IPS-20b (cell line): ENCODE measurements around the gene FCER2.
"Not testable (repeated sequence)": the region's sequence is repeated elsewhere in the genome, so short reads cannot be mapped to it uniquely, and the experiment has no call there.

Experiments
- H3K27ac ChIP-seq: one replicate; pipeline ENCODE4 v1.5.1; 2013; ENCODE audit warnings: low read length
- H3K27me3 ChIP-seq: 2 replicates; pipeline ENCODE4 v1.6.1; 2013; ENCODE audit warnings: mild to moderate bottlenecking, low read length, inconsistent platforms; ENCODE audit not compliant: insufficient read depth
- H3K36me3 ChIP-seq: 2 replicates; pipeline ENCODE4 v1.6.1; 2013; ENCODE audit warnings: low read depth, mild to moderate bottlenecking, inconsistent platforms, low read length, moderate library complexity; ENCODE audit not compliant: insufficient read depth
- H3K4me1 ChIP-seq: 2 replicates; pipeline ENCODE4 v1.6.1; 2013; ENCODE audit warnings: mild to moderate bottlenecking, control low read depth, inconsistent platforms, low read length, moderate library complexity; ENCODE audit not compliant: insufficient read depth
- H3K4me3 ChIP-seq: 2 replicates; pipeline ENCODE4 v1.5.1; 2013; ENCODE audit warnings: mild to moderate bottlenecking, low read length, inconsistent platforms
- H3K9ac ChIP-seq: 2 replicates; pipeline ENCODE4 v1.6.1; 2013; ENCODE audit warnings: low read depth, mild to moderate bottlenecking, inconsistent platforms, low read length, moderate library complexity
- H3K9me3 ChIP-seq: 2 replicates; pipeline ENCODE4 v1.6.1; 2013; ENCODE audit warnings: mild to moderate bottlenecking, low read depth, low read length, inconsistent platforms; ENCODE audit not compliant: insufficient read depth

The FCER2 gene

DNA sequence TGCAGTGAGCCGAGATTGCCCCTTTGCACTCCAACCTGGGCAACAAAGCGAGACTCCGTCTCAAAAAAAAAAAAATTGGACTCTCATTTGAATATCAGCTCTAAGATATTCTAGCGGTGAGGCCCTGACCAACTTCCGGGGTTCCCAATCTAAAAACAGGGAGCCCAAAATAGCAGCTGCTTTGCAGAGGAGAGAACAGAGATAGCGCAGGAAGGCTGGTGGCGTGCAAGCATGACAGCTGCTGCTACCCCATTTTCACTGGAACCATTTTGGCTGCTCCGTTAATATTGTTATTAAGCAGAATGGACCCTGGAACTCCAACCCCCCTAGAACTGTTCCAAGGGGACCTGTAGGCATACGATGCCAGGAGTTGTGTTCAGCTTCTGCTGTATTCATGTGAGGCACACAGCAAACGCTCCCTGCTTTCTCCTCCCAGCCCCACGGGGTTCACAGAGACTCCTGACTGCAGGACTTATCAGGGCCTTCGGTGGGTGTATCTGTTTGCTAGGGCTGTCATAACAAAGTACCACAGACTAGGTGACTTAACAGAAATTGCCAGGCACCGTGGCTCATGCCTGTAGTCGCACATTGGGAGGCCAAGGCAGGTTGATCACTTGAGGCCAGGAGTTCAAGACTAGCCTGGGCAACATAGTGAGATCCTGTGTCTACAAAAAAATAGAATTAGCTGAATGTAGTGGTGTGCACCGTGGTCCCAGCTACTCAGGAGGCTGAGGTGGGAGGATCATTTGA is 53.5 kb downstream of the FCER2 start:
- no peak overlapping the region for H3K27ac ChIP-seq
- peaks cover 22% of the 10 kb centered on the region for H3K27me3 ChIP-seq
- no peak overlapping the region for H3K4me3 ChIP-seq
- H3K4me1 ChIP-seq: no peaks in the 10 kb centered on the region
- H3K36me3 ChIP-seq: no peaks in the 10 kb centered on the region; the same call in 1 of the 2 replicates
- H3K9ac ChIP-seq: no peak overlapping the region
- H3K9me3 ChIP-seq: no peaks in the 10 kb centered on the region

GRCh38 chr19:7647156-7647555 is 54.8 kb downstream of the FCER2 start:
- Histone ChIP-seq H3K4me1 (no peaks in the 10 kb centered on the region), H3K27ac (no peak overlapping the region), H3K9ac (no peak overlapping the region), H3K4me3 (no peak overlapping the region), H3K9me3 (no peaks in the 10 kb centered on the region), H3K27me3 (peaks cover 9% of the 10 kb centered on the region; the same call in 1 of the 2 replicates), H3K36me3 (no peaks in the 10 kb centered on the region; the same call in 1 of the 2 replicates)

DNA sequence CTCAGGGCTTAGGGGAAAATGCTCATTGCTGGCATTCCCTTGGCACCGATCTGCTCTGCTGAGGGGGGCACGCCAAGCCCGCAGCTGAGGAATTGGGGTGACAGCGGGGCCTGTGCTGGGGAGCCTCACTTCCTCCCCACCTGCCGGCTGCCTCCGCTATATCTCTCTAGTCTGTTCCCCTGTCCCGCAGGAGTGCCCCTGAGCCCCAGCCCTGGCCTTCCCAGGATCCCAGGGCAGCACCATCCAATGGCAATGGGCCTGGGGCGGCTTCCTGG is 55.6 kb downstream of the FCER2 start:
- Histone ChIP-seq H3K27me3 (peaks cover 8% of the 10 kb centered on the region; the same call in 1 of the 2 replicates), H3K9me3 (no peaks in the 10 kb centered on the region), H3K9ac (no peak overlapping the region), H3K36me3 (no peaks in the 10 kb centered on the region; the same call in 1 of the 2 replicates), H3K4me3 (no peak overlapping the region), H3K27ac (no peak overlapping the region), H3K4me1 (no peaks in the 10 kb centered on the region)

DNA sequence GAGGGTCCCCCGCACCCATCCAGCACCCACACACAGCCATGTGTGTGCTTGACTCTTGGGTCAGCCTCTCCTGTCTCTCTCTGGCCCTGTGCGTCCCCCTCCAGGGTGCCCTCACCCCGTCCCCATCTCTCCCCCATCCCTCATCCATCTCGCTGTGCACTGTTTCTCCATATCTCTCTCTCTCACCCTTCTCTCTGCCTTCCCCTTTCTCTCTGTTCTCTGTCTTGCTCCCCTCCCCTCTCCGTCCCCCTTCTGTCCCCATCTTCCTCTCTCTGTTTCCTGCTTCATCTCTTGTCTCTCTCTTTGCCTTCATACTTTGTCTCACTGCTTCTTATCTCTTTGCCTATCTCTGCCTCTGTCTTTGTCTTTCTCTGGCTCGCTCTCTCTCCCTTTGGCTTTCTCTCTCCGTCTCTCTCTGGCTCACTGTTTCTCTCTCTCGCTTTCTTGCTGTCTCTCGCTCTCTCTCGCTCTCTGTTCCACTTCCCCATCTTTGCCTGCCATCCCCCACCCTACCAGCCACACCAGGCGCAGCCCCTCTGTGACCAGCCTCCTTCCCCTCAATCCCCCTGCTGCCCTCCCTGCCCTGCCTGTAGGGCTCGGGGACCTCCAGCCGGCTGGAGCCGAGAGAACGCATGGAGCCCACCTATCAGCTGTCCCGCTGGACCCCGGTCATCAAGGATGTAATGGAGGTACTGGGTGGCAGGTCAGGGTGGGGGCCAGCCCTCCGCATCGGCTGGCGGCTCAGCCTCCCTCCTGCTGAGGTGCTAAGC is 56.1 kb downstream of the FCER2 start:
- Histone ChIP-seq H3K27me3 (peaks cover 2% of the 10 kb centered on the region; the same call in 1 of the 2 replicates), H3K27ac (no peak overlapping the region), H3K9ac (no peak overlapping the region), H3K36me3 (no peaks in the 10 kb centered on the region; the same call in 1 of the 2 replicates), H3K9me3 (no peaks in the 10 kb centered on the region), H3K4me3 (no peak overlapping the region), H3K4me1 (no peaks in the 10 kb centered on the region)

DNA sequence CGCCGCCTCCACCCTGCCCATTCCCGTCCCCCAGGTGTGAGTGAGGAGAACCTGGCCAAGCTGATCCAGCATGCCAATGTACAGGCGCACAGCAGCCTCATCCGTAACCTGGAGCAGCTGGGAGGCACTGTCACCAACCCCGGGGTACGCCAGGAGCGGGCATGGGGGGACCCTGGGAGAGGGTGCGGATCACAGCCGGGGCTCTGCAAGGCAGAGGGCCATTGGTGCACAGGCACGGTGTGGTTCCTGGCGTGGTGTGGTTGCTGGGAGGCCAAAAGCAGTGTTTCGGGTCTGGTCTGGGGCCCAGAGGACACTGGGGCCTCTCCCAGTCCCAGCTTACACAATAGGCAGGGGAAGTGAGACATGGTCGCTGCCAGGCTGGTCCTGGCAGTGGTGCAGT is 56.8 kb downstream of the FCER2 start:
- Histone ChIP-seq H3K27me3 (no peaks in the 10 kb centered on the region; the same call in 1 of the 2 replicates), H3K27ac (no peak overlapping the region), H3K4me1 (no peaks in the 10 kb centered on the region), H3K9ac (no peak overlapping the region), H3K4me3 (no peak overlapping the region), H3K36me3 (no peaks in the 10 kb centered on the region; the same call in 1 of the 2 replicates), H3K9me3 (no peaks in the 10 kb centered on the region)

DNA sequence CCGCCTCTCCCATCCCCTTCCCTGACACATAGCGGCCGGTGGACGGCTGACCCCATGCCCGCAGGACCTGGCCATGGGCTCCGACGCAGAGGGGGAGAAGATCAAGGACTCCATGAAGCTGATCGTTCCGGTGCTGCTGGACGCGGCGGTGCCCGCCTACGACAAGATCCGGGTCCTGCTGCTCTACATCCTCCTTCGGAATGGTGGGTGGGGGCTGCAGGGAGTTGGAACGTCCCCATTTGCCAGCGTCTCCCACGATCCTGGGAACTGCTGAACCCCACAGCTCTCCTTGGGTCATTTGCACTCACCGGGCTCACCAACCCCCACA is 57.4 kb downstream of the FCER2 start:
- Histone ChIP-seq H3K9me3 (no peaks in the 10 kb centered on the region), H3K27me3 (no peaks in the 10 kb centered on the region), H3K27ac (no peak overlapping the region), H3K36me3 (no peaks in the 10 kb centered on the region; the same call in 1 of the 2 replicates), H3K4me3 (no peak overlapping the region), H3K9ac (no peak overlapping the region), H3K4me1 (no peaks in the 10 kb centered on the region)

DNA sequence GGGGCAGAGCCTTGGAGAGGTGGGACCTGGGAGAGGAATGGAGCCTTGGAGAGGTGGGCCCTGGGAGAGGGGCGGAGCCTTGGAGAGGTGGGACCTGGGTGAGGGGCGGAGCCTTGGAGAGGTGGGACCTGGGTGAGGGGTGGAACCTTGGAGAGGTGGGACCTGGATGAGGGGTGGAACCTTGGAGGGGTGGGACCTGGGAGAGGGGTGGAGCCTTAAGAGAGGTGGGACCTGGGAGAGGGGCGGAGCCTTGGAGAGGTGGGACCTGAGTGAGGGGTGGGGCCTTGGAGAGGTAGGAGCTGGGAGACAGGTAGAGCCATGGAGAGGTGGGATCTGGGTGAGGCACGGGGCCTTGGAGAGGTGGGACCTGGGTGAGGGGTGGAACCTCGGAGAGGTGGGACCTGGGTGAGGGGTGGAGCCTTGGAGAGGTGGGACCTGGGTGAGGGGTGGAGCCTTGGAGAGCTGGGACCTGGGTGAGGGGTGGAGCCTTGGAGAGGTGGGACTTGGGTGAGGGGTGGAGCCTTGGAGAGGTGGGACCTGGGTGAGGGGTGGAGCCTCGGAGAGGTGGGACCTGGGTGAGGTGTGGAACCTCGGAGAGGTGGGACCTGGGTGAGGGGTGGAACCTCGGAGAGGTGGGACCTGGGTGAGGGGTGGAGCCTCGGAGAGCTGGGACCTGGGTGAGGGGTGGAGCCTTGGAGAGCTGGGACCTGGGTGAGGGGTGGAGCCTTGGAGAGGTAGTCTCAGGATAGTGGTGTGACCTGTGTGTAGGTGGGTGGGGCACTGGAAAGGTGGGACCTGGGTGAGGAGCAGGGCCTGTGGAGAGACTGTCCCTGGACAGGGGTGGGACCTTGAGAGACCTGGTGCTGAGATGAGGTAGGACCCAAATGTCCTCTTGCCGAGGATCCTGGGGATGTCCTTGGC is 58.0 kb downstream of the FCER2 start:
- not testable (repeated sequence) for H3K27me3 ChIP-seq, H3K4me3 ChIP-seq, H3K27ac ChIP-seq, H3K9me3 ChIP-seq, H3K36me3 ChIP-seq, H3K4me1 ChIP-seq, H3K9ac ChIP-seq

- H3K27me3 ChIP-seq: no peaks in the 10 kb centered on the region
- no peaks in the 10 kb centered on the region for H3K9me3 ChIP-seq
- no peaks in the 10 kb centered on the region for H3K4me1 ChIP-seq
- H3K4me3 ChIP-seq: no peak overlapping the region
- H3K36me3 ChIP-seq: no peaks in the 10 kb centered on the region; the same call in 1 of the 2 replicates
- H3K27ac ChIP-seq: no peak overlapping the region
- H3K9ac ChIP-seq: no peak overlapping the region
These were observed 58.9 kb downstream of the FCER2 start for GRCh38 chr19:7643031-7643415.

DNA sequence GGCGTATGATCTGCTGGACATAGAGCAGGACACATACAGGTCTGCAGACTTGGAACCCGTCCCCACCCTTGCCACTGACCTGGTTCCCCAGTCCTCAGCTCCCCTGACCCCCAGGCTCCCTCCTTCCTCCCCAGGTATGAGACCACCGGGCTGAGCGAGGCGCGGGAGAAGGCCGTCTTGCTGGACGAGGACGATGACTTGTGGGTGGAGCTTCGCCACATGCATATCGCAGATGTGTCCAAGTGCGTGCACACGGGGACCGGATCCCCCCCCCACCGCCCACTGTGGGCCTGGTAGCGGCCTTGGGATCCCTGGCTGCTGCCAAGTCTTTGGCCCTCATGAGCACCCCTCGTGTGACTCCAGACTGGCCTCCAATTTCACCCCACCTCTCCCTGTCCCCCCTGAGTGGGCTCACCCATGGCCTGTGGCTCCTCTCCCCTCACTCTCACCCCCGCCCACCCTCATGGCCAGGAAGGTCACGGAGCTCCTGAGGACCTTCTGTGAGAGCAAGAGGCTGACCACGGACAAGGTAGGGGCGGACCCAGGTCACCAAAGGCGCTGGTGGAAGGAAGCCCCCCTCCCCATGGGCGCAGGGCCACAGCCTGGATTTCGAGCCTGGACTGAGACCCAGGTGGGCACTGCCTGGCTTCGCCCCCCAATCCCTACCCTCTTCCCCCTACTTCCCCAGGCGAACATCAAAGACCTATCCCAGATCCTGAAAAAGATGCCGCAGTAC is 59.5 kb downstream of the FCER2 start:
- Histone ChIP-seq H3K27me3 (no peaks in the 10 kb centered on the region), H3K4me3 (no peak overlapping the region), H3K9me3 (no peaks in the 10 kb centered on the region), H3K27ac (no peak overlapping the region), H3K4me1 (no peaks in the 10 kb centered on the region), H3K9ac (no peak overlapping the region), H3K36me3 (no peaks in the 10 kb centered on the region; the same call in 1 of the 2 replicates)

DNA sequence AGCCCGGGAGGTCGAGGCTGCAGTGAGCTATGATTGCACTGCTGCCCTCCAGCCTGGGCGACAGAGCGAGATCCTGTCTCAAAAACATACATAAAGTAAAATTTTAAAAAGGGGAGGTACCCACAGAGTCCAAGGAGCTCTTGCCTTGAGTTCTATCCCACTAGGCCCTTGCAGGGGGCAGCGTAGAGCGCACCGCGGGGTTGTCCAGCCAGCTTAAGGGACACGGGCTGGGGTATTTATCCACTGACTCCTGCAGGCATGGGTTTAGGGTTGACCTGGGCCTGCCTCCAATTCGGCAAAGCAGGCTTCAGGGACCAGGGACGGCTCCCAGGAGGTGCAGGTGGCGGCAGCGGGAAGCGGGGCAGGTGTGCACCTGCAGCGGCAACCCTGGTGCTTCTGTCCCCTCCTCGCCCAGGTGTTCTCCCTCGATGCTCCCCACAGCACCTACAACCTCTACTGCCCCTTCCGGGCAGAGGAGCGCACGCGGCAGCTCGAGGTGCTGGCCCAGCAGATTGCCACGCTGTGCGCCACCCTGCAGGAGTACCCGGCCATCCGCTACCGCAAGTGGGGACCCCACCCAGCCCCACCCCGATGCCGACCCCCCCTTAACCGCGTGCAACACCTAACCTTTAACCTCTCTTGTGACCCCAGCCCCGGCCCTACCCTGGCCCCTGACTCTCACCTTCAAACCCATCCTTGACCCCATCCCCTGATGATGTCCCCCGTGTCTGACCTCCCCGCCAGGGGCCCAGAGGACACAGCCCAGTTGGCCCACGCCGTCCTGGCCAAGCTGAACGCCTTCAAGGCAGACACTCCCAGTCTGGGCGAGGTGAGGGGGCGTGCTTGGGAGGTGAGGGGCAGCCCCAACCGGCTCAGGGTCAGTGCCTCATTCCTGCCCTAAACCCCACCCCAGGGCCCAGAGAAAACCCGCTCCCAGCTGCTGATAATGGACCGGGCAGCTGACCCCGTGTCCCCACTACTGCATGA is 60.3 kb downstream of the FCER2 start:
- Histone ChIP-seq H3K9me3 (no peaks in the 10 kb centered on the region), H3K9ac (no peak overlapping the region), H3K27ac (no peak overlapping the region), H3K4me3 (no peak overlapping the region), H3K4me1 (no peaks in the 10 kb centered on the region), H3K36me3 (no peaks in the 10 kb centered on the region; the same call in 1 of the 2 replicates), H3K27me3 (peaks cover 2% of the 10 kb centered on the region)
